Thyroid gland (tissue), 4 donors: Measurements from ENCODE around the gene ZNF419.

Experiments
- CTCF ChIP-seq, 6 experiments: fragments of 200-600 bp in 3 of 6; fragments of 450-650 bp in 3 of 6; sonication (generic) in 3 of 6; IDR thresholded peaks; one replicate each; pipeline ENCODE4 v1.5.1; 2016 to 2019; ENCODE audit warnings: antibody characterized with exemption in 6 of 6, mild to moderate bottlenecking in 2 of 6, inconsistent platforms in 1 of 6, moderate library complexity in 1 of 6
- POLR2A ChIP-seq, 2 donors: fragments of 450-650 bp; IDR thresholded peaks; one replicate each; pipeline ENCODE4 v1.6.1; 2017; ENCODE audit warnings: antibody characterized with exemption in 2 of 2, mild to moderate bottlenecking in 2 of 2, moderate library complexity in 1 of 2

GRCh38 chr19:57465680-57466381 lies 21.7 kb upstream of the ZNF419 start:
- TF ChIP-seq CTCF (IDR thresholded peaks at IDR 0.05) (no peak), POLR2A (IDR thresholded peaks at IDR 0.05) (no peak)
